Muscle layer of duodenum (tissue), 2 donors: ENCODE data around the gene TMEM132C.

Source experiments
- H3K27ac ChIP-seq: one replicate; pipeline ENCODE4 v1.7.0; 2013; ENCODE audit warnings: mild to moderate bottlenecking, low read length
- H3K27me3 ChIP-seq: one replicate; pipeline ENCODE4 v1.7.0; 2013; ENCODE audit warnings: low read depth, mild to moderate bottlenecking, control low read depth, low read length
- H3K36me3 ChIP-seq, 2 donors: one replicate each; pipeline ENCODE4 v1.7.0; 2013; ENCODE audit warnings: low read length in 2 of 2, control low read depth in 1 of 2, mild to moderate bottlenecking in 1 of 2; ENCODE audit not compliant: insufficient read depth in 2 of 2, control insufficient read depth in 1 of 2
- H3K4me1 ChIP-seq, 2 donors: one replicate each; pipeline ENCODE4 v1.7.0; 2013; ENCODE audit warnings: low read length in 2 of 2, mild to moderate bottlenecking in 2 of 2, control low read depth in 1 of 2, moderate library complexity in 1 of 2; ENCODE audit not compliant: insufficient read depth in 2 of 2, control insufficient read depth in 1 of 2
- H3K4me3 ChIP-seq, 2 donors: one replicate each; pipeline ENCODE4 v1.7.0; 2013; ENCODE audit warnings: low read length in 2 of 2, low read depth in 1 of 2, mild to moderate bottlenecking in 1 of 2
- H3K9me3 ChIP-seq, 2 donors: one replicate each; pipeline ENCODE4 v1.7.0; 2013; ENCODE audit warnings: low read length in 2 of 2, control low read depth in 1 of 2, mild to moderate bottlenecking in 1 of 2; ENCODE audit not compliant: control insufficient read depth in 1 of 2
- donor health status: healthy.

The TMEM132C gene

GRCh38 chr12:128423205-128423604, 156.2 kb downstream of the TMEM132C start:
- Histone ChIP-seq H3K4me1 (no peaks in the 10 kb centered on the region), H3K9me3 (no peaks in the 10 kb centered on the region), H3K27me3 (no peaks in the 10 kb centered on the region), H3K4me3 (no peak overlapping the region), H3K27ac (no peak overlapping the region), H3K36me3 (no peaks in the 10 kb centered on the region)

DNA sequence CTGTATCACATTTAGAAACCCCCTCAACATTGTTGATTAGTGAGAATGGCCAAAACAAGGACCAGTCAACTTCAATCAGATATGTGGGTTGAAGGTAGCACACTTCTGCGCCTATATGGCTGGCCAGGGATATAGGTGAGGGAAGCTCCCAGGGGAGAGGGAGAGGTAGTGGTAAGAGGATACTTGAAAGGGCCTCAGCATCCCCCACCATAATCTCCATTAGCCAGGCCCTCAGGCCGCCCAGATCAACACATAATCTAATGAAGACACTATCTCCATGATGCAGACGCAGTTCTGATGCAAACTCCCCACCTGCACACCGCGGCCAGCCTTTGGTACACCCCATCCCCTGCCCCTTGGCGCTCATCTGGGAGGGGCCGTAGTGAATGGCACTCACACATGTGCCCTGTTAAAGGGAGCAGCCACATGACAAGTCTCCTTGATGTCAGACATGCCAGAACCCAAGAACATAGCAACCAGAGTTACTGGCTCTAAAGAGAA, 158.0 kb downstream of the TMEM132C start:
- Histone ChIP-seq H3K4me1 (no peaks in the 10 kb centered on the region), H3K27ac (no peak overlapping the region), H3K36me3 (no peaks in the 10 kb centered on the region)

GRCh38 chr12:128425666-128426331, 158.8 kb downstream of the TMEM132C start:
- no peaks in the 10 kb centered on the region for H3K36me3 ChIP-seq
- no peaks in the 10 kb centered on the region for H3K9me3 ChIP-seq
- H3K4me1 ChIP-seq: no peaks in the 10 kb centered on the region
- H3K27me3 ChIP-seq: no peaks in the 10 kb centered on the region
- no peak overlapping the region for H3K27ac ChIP-seq
- no peak overlapping the region for H3K4me3 ChIP-seq

More for the DNA sequence above, 158.0 kb downstream of the TMEM132C start:
- no peaks in the 10 kb centered on the region for H3K9me3 ChIP-seq
- no peaks in the 10 kb centered on the region for H3K27me3 ChIP-seq
- no peak overlapping the region for H3K4me3 ChIP-seq

- Histone ChIP-seq H3K36me3 (no peaks in the 10 kb centered on the region), H3K27ac (no peak overlapping the region), H3K9me3 (no peaks in the 10 kb centered on the region), H3K4me1 (no peaks in the 10 kb centered on the region), H3K27me3 (no peaks in the 10 kb centered on the region), H3K4me3 (no peak overlapping the region)
Measured at GRCh38 chr12:128426511-128426910, 159.5 kb downstream of the TMEM132C start.

DNA sequence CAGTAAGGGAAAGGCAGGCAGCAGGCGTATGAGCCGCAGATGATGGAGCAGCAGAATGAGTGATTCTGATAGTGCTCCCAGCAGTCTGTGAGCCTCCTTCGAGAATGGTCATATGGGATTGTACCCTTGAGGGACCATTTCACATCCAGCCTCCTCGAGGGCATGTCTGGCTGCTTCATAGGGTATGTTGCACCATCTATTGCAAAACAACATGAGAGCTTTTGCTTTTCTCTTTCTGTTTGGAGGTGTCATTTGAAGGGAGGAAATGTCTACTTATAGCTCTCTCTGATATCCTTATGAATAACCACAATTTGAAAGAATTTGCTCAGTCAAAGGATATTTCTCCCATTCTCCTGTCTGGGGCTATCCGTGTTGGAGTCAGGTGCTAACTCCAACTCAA, 172.8 kb downstream of the TMEM132C start:
- no peak overlapping the region for H3K4me3 ChIP-seq
- H3K36me3 ChIP-seq: no peaks in the 10 kb centered on the region
- H3K27me3 ChIP-seq: no peaks in the 10 kb centered on the region
- H3K9me3 ChIP-seq: no peaks in the 10 kb centered on the region
- H3K27ac ChIP-seq: no peak overlapping the region
- H3K4me1 ChIP-seq: no peaks in the 10 kb centered on the region

- Histone ChIP-seq H3K9me3 (no peaks in the 10 kb centered on the region), H3K27me3 (no peaks in the 10 kb centered on the region), H3K36me3 (no peaks in the 10 kb centered on the region), H3K4me1 (no peaks in the 10 kb centered on the region), H3K4me3 (no peak overlapping the region), H3K27ac (no peak overlapping the region)
Measured at GRCh38 chr12:128442096-128442495, 175.1 kb downstream of the TMEM132C start.

GRCh38 chr12:128444598-128444997, 177.6 kb downstream of the TMEM132C start:
- H3K4me1 ChIP-seq: no peaks in the 10 kb centered on the region

DNA sequence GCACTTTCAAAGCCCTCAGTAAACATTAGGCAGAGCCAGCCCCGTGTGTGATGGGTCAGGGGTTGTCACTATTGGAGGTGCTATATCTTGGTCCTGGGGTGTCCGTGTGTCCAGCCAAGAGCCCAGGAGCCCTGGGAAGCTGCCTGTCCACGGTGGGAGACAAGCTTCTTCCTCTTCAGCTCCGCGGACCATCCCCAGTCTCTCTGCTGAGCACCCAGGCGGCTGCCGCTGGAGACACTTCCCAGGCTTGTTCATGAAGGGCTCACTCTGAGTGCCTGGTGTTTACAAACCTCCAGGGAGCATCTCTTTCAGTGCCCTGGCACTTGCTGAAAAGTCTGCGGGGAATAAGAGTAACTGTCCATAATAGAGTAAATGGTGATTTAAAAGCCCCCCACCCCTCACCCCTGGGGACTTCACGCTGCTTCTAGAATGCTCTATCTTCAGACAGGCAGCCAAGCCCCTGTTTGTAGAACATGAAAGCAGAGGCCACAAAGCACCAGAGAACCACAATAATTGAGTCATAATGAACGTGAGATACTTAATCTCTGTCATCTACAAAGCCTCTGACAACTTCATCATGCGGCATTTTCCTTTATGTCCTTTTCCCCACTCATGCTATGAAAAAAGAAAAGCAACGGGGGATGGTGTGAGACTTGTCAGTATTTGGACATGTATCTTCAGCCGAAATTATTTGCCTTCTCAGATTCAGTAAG, 178.6 kb downstream of the TMEM132C start:
- Histone ChIP-seq H3K36me3 (no peaks in the 10 kb centered on the region), H3K27ac (no peak overlapping the region), H3K27me3 (no peaks in the 10 kb centered on the region), H3K4me3 (no peak overlapping the region), H3K4me1 (no peaks in the 10 kb centered on the region), H3K9me3 (no peaks in the 10 kb centered on the region)

More at GRCh38 chr12:128444598-128444997, 177.6 kb downstream of the TMEM132C start:
- no peaks in the 10 kb centered on the region for H3K27me3 ChIP-seq
- H3K9me3 ChIP-seq: no peaks in the 10 kb centered on the region
- H3K4me3 ChIP-seq: no peak overlapping the region
- H3K36me3 ChIP-seq: no peaks in the 10 kb centered on the region
- no peak overlapping the region for H3K27ac ChIP-seq

GRCh38 chr12:128449146-128449894, 182.3 kb downstream of the TMEM132C start:
- Histone ChIP-seq H3K4me1 (no peaks in the 10 kb centered on the region), H3K36me3 (no peaks in the 10 kb centered on the region), H3K27ac (no peak overlapping the region), H3K27me3 (no peaks in the 10 kb centered on the region), H3K9me3 (no peaks in the 10 kb centered on the region), H3K4me3 (no peak overlapping the region)

DNA sequence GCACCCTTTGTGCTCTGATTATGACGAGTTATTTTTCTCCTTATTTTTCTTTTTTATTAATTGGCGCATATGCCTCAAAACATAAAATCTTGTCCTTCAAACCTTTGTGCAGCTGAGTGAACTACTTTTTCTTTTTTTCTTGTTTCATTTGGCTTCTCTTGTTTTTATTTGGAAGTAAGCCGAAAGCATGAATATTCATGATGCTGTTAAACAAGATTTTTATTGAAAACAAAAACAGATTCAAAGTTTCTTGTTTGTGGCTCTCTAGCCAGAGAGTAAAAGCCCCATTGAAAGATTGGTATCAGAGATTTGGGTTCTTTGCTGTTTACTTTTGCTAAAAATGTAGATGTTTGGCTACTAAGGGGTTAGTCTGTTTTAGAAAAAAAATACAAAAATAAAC, 183.8 kb downstream of the TMEM132C start:
- Histone ChIP-seq H3K27ac (no peak overlapping the region), H3K4me1 (peaks cover 0 to 3% of the 10 kb centered on the region in 2 donors), H3K36me3 (no peaks in the 10 kb centered on the region), H3K27me3 (no peaks in the 10 kb centered on the region), H3K4me3 (no peak overlapping the region), H3K9me3 (no peaks in the 10 kb centered on the region)

DNA sequence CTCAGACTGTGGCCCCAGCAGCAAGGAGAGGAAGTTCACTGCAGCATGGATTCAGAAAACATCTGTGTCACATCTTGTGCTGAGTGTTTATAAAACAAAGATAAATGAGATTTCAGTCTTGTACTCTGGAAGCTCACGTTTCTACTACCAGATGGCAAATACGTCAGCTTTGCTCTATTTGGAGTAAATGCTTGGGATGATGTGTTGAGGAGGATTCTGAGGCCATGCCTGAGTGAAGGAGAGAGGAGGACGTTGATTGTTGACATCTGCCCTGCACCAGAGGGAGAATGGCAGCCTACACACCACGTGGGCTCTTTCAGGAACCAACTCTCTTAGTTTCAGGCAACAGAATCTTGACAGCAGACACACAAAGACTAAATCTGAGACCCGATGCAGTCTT, 188.9 kb downstream of the TMEM132C start:
- H3K27me3 ChIP-seq: no peaks in the 10 kb centered on the region
- H3K27ac ChIP-seq: no peak overlapping the region
- H3K4me1 ChIP-seq: peaks cover 0 to 4% of the 10 kb centered on the region in 2 donors
- peaks cover 0 to 3% of the 10 kb centered on the region in 2 donors for H3K9me3 ChIP-seq
- no peak overlapping the region for H3K4me3 ChIP-seq
- no peaks in the 10 kb centered on the region for H3K36me3 ChIP-seq
